HG02678 (cell line): ENCODE data around the gene NR3C1.

Experiments used
- ATAC-seq: cut with Tn5 transposase; IDR thresholded peaks from one replicate; pipeline ENCODE4 v1.9.1; 2021; ENCODE audit warnings: mild to moderate bottlenecking, moderate library complexity; ENCODE audit not compliant: unreplicated experiment

NR3C1 gene

GRCh38 chr5:143399616-143400540 lies 3.6 kb downstream of the NR3C1 start:
- no peak for ATAC-seq

GRCh38 chr5:143398451-143399237 lies 4.8 kb downstream of the NR3C1 start:
- no peak for ATAC-seq

- no peak for ATAC-seq
Observed at GRCh38 chr5:143398053-143398355, 5.5 kb downstream of the NR3C1 start.

GRCh38 chr5:143397302-143398052 lies 6.0 kb downstream of the NR3C1 start:
- no peak for ATAC-seq

- no peak for ATAC-seq
Observed at GRCh38 chr5:143396353-143396940, 7.0 kb downstream of the NR3C1 start.

- peak; percentile 57 for ATAC-seq
Observed at GRCh38 chr5:143395638-143396352, 7.7 kb downstream of the NR3C1 start.

- no peak for ATAC-seq
Observed at GRCh38 chr5:143393524-143393923, 10.0 kb downstream of the NR3C1 start.

GRCh38 chr5:143390941-143391340 lies 12.5 kb downstream of the NR3C1 start:
- ATAC-seq = no peak

- no peak for ATAC-seq
Observed at GRCh38 chr5:143390258-143390657, 13.2 kb downstream of the NR3C1 start.

- no peak for ATAC-seq
Observed at GRCh38 chr5:143386725-143387124, 16.8 kb downstream of the NR3C1 start.

GRCh38 chr5:143384865-143385657 lies 18.4 kb downstream of the NR3C1 start:
- ATAC-seq = no peak

- ATAC-seq = no peak
Observed at GRCh38 chr5:143383988-143384387, 19.5 kb downstream of the NR3C1 start.

- no peak for ATAC-seq
Observed at GRCh38 chr5:143379606-143380005, 23.9 kb downstream of the NR3C1 start.

GRCh38 chr5:143376911-143377813 lies 26.3 kb downstream of the NR3C1 start:
- no peak for ATAC-seq

GRCh38 chr5:143376195-143376779 lies 27.2 kb downstream of the NR3C1 start:
- ATAC-seq = no peak

GRCh38 chr5:143374496-143375217 lies 28.8 kb downstream of the NR3C1 start:
- no peak for ATAC-seq

GRCh38 chr5:143373076-143373475 lies 30.4 kb downstream of the NR3C1 start:
- no peak for ATAC-seq
